Neural crest cell (in vitro differentiated cells): Measurements from ENCODE around the gene NTF4. TPM values are rescaled to one million over a fixed set of nuclear protein-coding genes. Genes with fewer than 3 reads are reported as not detected.

Source experiments
- DNase-seq: peaks from one replicate; pipeline ENCODE4 v3.0.0; 2021; ENCODE audit warnings: low read depth, mixed read lengths, low spot score
- H3K27ac Mint-ChIP-seq: one replicate; pipeline ENCODE4 v1.8.0; 2021; ENCODE audit warnings: mild to moderate bottlenecking, mixed read lengths; ENCODE audit not compliant: unreplicated experiment
- H3K27me3 Mint-ChIP-seq: 2 replicates; pipeline ENCODE4 v1.8.0; 2021; ENCODE audit warnings: low read depth, mild to moderate bottlenecking, mixed read lengths
- H3K36me3 Mint-ChIP-seq: 2 replicates; pipeline ENCODE4 v1.8.0; 2021; ENCODE audit warnings: low read depth, mild to moderate bottlenecking, mixed read lengths
- H3K4me1 Mint-ChIP-seq: 2 replicates; pipeline ENCODE4 v1.8.0; 2021; ENCODE audit warnings: mixed read lengths
- H3K4me3 Mint-ChIP-seq: one replicate; pipeline ENCODE4 v1.8.0; 2021; ENCODE audit warnings: mild to moderate bottlenecking, mixed read lengths
- H3K9me3 Mint-ChIP-seq: 2 replicates; pipeline ENCODE4 v1.8.0; 2021; ENCODE audit warnings: mixed read lengths
- total RNA-seq: library from RNA; stranded (reverse); gene quantifications from 2 replicates; pipeline ENCODE4 v1.2.1, GENCODE V29; 2021
- TF ChIP-seq, protein P1 (sequence below): fragments of 200-600 bp; sonication (generic); conservative IDR thresholded peaks from 2 replicates; pipeline ENCODE4 v1.5.0; 2021; ENCODE audit warnings: antibody characterized with exemption, mild to moderate bottlenecking

NTF4 gene
- total RNA-seq, 1 donor from 2014 or later = not detected

DNA sequence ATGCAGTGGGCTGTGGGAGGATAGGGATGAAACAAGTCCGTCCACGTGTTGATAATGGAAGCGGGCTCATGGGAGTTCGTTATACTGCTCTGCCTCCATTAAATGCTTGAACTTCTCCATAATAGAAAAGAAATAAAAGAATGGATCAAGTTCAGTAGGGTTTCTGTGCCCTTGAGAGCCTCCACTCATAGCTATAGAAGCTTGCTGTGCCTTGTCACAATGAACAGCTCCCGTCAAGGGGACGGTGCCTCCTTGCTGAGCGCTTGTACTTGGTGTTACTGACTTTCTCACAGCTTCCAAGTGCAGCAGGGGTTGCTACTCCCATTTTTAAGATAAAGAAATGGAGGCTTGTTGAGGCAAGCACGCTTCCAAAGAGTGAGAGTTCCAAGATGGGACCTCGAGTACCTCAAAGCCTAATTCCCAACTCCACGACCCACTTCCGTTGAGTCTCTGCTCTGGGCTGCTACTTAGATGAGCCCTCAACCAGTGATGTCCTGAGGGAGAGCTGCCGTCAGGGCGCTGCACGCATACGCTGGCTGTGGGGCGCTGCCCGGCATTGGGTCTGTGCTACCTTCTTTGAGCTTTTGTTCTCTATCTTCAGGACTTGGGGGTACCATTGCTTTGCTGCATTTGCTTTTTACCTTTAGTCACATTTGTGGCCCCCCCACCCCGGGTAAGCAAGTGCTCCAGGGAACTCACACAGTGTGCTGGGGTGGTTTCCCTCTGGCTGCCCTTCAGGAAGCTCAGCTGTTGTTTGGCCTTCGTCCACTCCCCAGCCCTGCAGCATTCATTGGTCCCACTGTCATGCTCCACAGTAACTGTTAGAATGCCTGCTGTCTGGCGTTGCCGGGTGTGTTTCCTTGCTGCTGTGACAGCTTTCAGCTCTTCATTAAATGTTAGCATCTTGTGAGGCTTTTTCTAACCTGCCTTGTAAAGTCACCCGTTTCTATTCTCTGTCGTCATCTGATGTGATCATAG, 30.2 kb upstream of the NTF4 start:
- H3K27ac Mint-ChIP-seq = no peak overlapping the region
- H3K36me3 Mint-ChIP-seq = peaks cover 25% of the 10 kb centered on the region
- H3K4me3 Mint-ChIP-seq = peak overlapping the region; percentile 54
- TF ChIP-seq, protein P1, sequence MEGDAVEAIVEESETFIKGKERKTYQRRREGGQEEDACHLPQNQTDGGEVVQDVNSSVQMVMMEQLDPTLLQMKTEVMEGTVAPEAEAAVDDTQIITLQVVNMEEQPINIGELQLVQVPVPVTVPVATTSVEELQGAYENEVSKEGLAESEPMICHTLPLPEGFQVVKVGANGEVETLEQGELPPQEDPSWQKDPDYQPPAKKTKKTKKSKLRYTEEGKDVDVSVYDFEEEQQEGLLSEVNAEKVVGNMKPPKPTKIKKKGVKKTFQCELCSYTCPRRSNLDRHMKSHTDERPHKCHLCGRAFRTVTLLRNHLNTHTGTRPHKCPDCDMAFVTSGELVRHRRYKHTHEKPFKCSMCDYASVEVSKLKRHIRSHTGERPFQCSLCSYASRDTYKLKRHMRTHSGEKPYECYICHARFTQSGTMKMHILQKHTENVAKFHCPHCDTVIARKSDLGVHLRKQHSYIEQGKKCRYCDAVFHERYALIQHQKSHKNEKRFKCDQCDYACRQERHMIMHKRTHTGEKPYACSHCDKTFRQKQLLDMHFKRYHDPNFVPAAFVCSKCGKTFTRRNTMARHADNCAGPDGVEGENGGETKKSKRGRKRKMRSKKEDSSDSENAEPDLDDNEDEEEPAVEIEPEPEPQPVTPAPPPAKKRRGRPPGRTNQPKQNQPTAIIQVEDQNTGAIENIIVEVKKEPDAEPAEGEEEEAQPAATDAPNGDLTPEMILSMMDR = no peak
- H3K4me1 Mint-ChIP-seq = peaks cover 8% of the 10 kb centered on the region
- no peaks in the 10 kb centered on the region for H3K27me3 Mint-ChIP-seq
- no peaks in the 10 kb centered on the region for H3K9me3 Mint-ChIP-seq
- no peak for DNase-seq

DNA sequence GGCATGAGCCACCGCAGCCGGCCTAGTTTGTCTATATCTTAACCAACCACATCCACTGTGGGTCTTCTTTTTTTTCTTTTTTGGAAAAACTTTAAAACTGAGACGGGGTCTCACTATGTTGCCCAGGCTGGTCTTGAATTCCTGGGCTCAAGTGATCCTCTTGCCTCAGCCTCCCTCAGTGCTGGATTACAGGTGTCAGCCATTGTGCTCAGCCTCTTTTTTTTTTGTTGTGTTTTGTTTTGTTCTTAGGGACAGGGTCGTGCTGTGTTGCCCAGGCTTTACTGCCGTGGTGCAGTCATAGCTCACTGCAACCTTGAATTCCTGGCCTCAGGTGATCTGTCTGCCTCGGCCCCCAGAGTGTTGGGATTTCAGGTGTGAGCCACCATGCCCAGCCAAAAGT, 28.1 kb upstream of the NTF4 start:
- no peak for DNase-seq
- no peaks in the 10 kb centered on the region for H3K9me3 Mint-ChIP-seq
- peaks cover 5% of the 10 kb centered on the region for H3K4me1 Mint-ChIP-seq
- no peaks in the 10 kb centered on the region for H3K27me3 Mint-ChIP-seq
- TF ChIP-seq, protein P1 = no peak
- H3K4me3 Mint-ChIP-seq = no peak overlapping the region
- H3K36me3 Mint-ChIP-seq = peaks cover 14% of the 10 kb centered on the region
- H3K27ac Mint-ChIP-seq = no peak overlapping the region

DNA sequence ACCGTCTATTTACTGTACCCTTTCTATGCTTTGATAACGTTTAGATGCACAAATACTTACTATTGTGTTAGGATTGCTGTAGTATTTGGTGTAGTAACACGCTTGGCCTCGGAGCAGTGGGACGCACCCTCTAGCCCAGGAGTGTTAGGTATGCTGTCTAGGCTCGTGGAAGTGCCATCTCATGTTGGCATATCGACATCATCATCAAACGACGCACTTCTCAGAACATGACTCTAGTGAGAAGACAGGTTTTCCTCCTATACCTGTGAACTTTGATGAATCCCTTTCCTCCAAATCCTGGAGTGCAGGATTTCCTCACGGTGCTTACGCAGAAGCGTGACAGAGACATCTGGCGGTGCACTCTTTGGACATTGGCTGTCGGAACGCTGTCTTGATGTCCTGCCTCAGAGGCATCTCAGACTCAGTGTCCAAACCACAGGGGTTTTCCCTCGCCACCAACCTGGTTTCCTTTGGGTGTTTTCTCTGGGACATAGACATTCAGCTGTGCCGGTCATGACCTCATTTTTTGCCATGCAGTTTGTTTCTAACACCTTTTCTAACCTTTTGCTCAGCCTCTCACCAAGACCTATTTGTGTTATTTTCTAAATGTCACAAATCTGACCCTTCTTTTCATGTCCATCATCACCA, 26.9 kb upstream of the NTF4 start:
- TF ChIP-seq, protein P1 = no peak
- peaks cover 18% of the 10 kb centered on the region for H3K36me3 Mint-ChIP-seq
- no peaks in the 10 kb centered on the region for H3K9me3 Mint-ChIP-seq
- peak overlapping the region; percentile 81 for H3K4me3 Mint-ChIP-seq
- H3K27ac Mint-ChIP-seq = no peak overlapping the region
- peaks cover 8% of the 10 kb centered on the region for H3K4me1 Mint-ChIP-seq
- H3K27me3 Mint-ChIP-seq = no peaks in the 10 kb centered on the region
- no peak for DNase-seq

DNA sequence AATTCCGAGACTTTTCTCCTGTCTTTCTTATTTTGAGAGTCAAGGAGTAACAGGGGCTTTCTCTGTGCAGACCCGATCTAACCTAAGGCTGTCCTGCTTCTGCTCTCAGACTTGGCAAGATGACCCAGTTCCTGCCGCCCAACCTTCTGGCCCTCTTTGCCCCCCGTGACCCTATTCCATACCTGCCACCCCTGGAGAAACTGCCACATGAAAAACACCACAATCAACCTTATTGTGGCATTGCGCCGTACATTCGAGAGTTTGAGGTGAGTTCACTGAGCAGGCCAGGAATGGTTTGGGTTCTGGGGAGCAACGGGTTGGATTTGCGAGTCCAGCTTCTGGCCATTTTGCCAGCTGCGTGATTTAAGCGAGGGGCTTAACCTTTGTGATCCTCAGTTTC, 21.7 kb upstream of the NTF4 start:
- peaks cover 4% of the 10 kb centered on the region for H3K27me3 Mint-ChIP-seq
- H3K27ac Mint-ChIP-seq = peak overlapping the region; percentile 99
- H3K4me3 Mint-ChIP-seq = peak overlapping the region; percentile 83
- no peaks in the 10 kb centered on the region for H3K9me3 Mint-ChIP-seq
- peaks cover 9% of the 10 kb centered on the region for H3K36me3 Mint-ChIP-seq
- peaks cover 24% of the 10 kb centered on the region for H3K4me1 Mint-ChIP-seq
- no peak for DNase-seq
- TF ChIP-seq, protein P1 = no peak

DNA sequence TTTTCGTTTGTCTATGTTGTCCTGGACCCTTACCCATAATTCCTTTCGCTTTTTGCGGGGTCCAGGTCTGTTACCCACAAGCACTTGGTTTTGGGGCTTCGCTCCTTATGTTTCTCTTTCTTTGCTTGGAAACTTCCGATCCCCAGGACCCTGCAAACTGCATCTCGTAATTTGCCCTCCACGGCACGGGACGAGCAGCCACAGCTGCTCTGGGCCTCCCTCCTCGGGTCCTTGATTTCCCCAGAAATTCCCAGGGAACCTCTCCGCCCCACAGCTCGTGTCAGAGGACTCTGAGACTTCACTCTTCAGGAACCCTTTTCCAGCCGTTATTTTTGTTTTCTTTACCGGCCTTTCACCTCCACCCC, 21.2 kb upstream of the NTF4 start:
- peak overlapping the region; percentile 83 for H3K4me3 Mint-ChIP-seq
- H3K4me1 Mint-ChIP-seq = peaks cover 24% of the 10 kb centered on the region
- H3K9me3 Mint-ChIP-seq = no peaks in the 10 kb centered on the region
- no peak for DNase-seq
- H3K27ac Mint-ChIP-seq = peak overlapping the region; percentile 99
- TF ChIP-seq, protein P1 = no peak
- peaks cover 9% of the 10 kb centered on the region for H3K36me3 Mint-ChIP-seq
- peaks cover 4% of the 10 kb centered on the region for H3K27me3 Mint-ChIP-seq
